HL-60 (cell line): ENCODE results near the gene ADIPOR2.

Source experiments
- DNase-seq, 2 experiments: peaks; one replicate each; pipeline ENCODE4 v3.0.0-alpha.2; 2010 to 2020; ENCODE audit warnings: low read depth in 1 of 2, low spot score in 1 of 2
- H3K27ac ChIP-seq: fragments of 250-450 bp; sonication (Bioruptor Pico); replicated peaks from 2 replicates; pipeline ENCODE4 v1.5.1; 2020; ENCODE audit warnings: mild to moderate bottlenecking, moderate library complexity
- H3K27me3 ChIP-seq: fragments of 250-450 bp; sonication (Bioruptor Pico); 2 replicates; pipeline ENCODE4 v1.5.1; 2021; ENCODE audit warnings: mild to moderate bottlenecking, moderate library complexity; ENCODE audit not compliant: insufficient read depth, poor library complexity, severe bottlenecking
- H3K4me3 ChIP-seq: replicated peaks from 2 replicates; pipeline ENCODE4 v1.5.1; 2011; ENCODE audit warnings: mild to moderate bottlenecking, control low read depth, low read length; ENCODE audit not compliant: insufficient read depth
- GABPA ChIP-seq: IDR thresholded peaks from 2 replicates; pipeline ENCODE4 v1.6.1; 2012; ENCODE audit warnings: low read depth
- POLR2AphosphoS5 ChIP-seq: IDR thresholded peaks from 2 replicates; pipeline ENCODE4 v1.6.1; 2012; ENCODE audit warnings: low read depth
- SPI1 ChIP-seq: IDR thresholded peaks from 2 replicates; pipeline ENCODE4 v1.6.1; 2012; ENCODE audit warnings: low read depth, mild to moderate bottlenecking, borderline replicate concordance
- TF ChIP-seq, protein P1 (sequence below): IDR thresholded peaks from one replicate; pipeline ENCODE4 v1.5.1; 2011; ENCODE audit warnings: low read length, control low read depth, inconsistent platforms; ENCODE audit not compliant: insufficient read depth
- TF ChIP-seq, protein P2 (sequence below): IDR thresholded peaks from 2 replicates; pipeline ENCODE4 v1.6.1; 2012; ENCODE audit warnings: low read depth; ENCODE audit not compliant: insufficient replicate concordance

The ADIPOR2 gene

DNA sequence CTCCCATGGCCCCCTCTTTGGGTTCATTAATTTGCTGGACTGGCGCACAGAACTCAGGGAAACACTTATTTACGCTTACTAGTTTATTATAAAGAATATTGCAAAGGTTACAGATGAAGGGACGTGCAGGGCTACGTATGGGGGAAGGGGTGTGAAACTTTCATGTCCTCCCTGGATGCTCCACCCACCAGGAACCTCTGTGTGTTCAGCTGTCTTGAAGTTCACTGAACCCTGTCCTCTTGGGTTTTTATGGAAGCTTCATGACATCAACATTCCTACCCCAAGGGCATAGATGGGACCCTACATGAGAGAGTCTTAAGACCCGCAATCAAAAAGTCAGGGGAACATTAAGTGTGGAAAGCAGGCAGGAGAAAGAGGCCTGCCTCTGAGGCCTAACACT lies 58.1 kb downstream of the ADIPOR2 start:
- no peak for DNase-seq
- Histone ChIP-seq H3K4me3 (no peak overlapping the region), H3K27me3 (no peaks in the 10 kb centered on the region), H3K27ac (no peak overlapping the region)
- TF ChIP-seq, protein P1, sequence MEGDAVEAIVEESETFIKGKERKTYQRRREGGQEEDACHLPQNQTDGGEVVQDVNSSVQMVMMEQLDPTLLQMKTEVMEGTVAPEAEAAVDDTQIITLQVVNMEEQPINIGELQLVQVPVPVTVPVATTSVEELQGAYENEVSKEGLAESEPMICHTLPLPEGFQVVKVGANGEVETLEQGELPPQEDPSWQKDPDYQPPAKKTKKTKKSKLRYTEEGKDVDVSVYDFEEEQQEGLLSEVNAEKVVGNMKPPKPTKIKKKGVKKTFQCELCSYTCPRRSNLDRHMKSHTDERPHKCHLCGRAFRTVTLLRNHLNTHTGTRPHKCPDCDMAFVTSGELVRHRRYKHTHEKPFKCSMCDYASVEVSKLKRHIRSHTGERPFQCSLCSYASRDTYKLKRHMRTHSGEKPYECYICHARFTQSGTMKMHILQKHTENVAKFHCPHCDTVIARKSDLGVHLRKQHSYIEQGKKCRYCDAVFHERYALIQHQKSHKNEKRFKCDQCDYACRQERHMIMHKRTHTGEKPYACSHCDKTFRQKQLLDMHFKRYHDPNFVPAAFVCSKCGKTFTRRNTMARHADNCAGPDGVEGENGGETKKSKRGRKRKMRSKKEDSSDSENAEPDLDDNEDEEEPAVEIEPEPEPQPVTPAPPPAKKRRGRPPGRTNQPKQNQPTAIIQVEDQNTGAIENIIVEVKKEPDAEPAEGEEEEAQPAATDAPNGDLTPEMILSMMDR = no peak
- TF ChIP-seq POLR2AphosphoS5 (no peak), SPI1 (no peak), GABPA (no peak)
- TF ChIP-seq, protein P2, sequence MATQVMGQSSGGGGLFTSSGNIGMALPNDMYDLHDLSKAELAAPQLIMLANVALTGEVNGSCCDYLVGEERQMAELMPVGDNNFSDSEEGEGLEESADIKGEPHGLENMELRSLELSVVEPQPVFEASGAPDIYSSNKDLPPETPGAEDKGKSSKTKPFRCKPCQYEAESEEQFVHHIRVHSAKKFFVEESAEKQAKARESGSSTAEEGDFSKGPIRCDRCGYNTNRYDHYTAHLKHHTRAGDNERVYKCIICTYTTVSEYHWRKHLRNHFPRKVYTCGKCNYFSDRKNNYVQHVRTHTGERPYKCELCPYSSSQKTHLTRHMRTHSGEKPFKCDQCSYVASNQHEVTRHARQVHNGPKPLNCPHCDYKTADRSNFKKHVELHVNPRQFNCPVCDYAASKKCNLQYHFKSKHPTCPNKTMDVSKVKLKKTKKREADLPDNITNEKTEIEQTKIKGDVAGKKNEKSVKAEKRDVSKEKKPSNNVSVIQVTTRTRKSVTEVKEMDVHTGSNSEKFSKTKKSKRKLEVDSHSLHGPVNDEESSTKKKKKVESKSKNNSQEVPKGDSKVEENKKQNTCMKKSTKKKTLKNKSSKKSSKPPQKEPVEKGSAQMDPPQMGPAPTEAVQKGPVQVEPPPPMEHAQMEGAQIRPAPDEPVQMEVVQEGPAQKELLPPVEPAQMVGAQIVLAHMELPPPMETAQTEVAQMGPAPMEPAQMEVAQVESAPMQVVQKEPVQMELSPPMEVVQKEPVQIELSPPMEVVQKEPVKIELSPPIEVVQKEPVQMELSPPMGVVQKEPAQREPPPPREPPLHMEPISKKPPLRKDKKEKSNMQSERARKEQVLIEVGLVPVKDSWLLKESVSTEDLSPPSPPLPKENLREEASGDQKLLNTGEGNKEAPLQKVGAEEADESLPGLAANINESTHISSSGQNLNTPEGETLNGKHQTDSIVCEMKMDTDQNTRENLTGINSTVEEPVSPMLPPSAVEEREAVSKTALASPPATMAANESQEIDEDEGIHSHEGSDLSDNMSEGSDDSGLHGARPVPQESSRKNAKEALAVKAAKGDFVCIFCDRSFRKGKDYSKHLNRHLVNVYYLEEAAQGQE = no peak

DNA sequence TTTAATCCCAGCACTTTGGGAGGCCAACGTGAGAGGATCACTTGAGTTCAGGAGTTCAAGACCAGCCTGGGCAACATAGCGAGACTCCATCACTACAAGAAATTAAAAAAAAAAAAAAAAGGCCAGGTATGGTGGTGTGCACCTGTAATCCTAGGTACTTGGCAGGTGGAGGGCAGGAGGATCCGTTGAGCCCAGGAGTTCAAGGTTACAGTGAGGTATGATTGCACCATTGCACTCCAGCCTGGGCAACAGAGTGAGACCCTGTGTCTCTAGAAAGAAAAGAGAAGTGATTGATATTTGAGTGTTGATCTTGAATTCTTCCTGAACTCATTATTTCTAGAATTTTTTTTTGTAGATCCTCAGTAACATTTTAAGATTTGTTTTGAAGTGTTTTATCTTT lies 59.4 kb downstream of the ADIPOR2 start:
- Histone ChIP-seq H3K27me3 (no peaks in the 10 kb centered on the region), H3K4me3 (no peak overlapping the region), H3K27ac (no peak overlapping the region)
- DNase-seq = no peak
- no peak for TF ChIP-seq GABPA
- no peak for TF ChIP-seq SPI1
- no peak for TF ChIP-seq POLR2AphosphoS5
- TF ChIP-seq, protein P1 = no peak
- TF ChIP-seq, protein P2 = no peak

DNA sequence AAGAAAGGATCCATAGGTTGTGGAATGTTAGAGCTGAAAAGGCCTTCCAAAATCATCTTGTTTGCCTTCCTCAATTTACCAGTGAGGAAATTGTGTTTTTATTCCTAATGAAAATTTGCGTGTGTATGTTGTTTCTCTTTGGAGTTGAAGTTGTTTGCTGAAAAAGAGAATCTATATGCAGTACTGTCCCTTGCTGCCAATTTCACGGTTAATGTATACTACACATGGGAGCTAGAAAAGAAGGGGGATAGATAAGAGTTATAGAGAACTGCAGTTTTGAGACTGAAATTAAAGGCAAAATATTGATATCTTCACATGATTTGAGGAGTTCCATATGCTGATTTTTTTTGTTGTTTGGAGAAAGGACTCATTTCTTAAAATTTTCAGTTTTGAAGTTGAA lies 67.5 kb downstream of the ADIPOR2 start:
- TF ChIP-seq SPI1 (no peak), POLR2AphosphoS5 (no peak), GABPA (no peak)
- TF ChIP-seq, protein P1 = no peak
- TF ChIP-seq, protein P2 = no peak
- Histone ChIP-seq H3K27me3 (no peaks in the 10 kb centered on the region), H3K4me3 (no peak overlapping the region), H3K27ac (no peak overlapping the region)
- no peak for DNase-seq
